ENCODE results near the gene HLA-A.

The HLA-A gene

DNA sequence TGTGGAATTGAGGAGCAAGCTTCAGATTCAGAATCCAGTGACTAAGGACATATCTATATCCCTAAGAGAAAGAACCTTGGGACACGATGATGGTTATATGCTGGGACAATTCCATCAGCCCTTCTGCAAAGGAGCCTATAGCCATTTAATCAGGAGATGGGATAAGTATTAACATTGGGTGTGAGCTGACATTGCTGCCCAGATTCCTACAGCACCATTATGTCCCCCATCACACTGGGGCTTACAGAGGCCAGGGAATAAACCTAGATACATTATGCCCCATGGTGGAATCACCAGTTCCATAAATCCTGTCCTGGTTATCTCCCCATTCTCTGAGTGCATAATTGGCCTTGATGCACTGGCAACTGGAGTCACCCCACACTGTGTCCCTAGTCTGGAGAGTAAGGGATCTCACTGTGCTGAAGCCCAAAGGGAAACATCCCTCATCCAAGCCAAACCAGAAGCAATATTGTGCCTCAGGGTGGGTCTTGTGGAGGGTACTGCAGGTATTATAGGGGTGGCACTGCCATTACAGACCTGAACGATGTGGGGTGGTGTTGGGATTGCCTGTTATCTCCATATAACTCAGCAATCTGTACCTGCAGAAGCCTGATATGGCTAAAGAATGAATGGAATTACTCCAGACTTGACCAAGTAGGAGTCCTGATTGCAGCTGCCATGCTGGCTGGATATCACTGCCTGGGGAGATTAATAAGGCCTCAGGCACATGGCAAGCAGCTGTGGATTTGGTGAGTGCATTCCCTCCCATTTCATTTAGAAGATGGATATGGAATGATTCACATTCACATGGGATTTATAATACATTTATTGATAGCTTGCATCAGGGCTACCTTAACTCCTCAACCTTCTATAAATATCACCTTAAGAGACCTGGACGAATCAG is 5.0 kb downstream of the HLA-A start:
- no peak for TF ChIP-seq TCF4 (CRISPR knock-in tag; IDR thresholded peaks at IDR 0.05; ENCODE audit: borderline replicate concordance)
- TF ChIP-seq ZNF70 (CRISPR knock-in tag; IDR thresholded peaks at IDR 0.05) = no peak
- no peak for TF ChIP-seq TOX (CRISPR knock-in tag; IDR thresholded peaks at IDR 0.05; ENCODE audit: borderline replicate concordance)
- no peak for TF ChIP-seq PPARA (CRISPR knock-in tag; IDR thresholded peaks at IDR 0.05; ENCODE audit: borderline replicate concordance)
- no peak for TF ChIP-seq ZFP3 (CRISPR knock-in tag; IDR thresholded peaks at IDR 0.05)
- TF ChIP-seq CSDC2 (CRISPR knock-in tag; IDR thresholded peaks at IDR 0.05) = no peak
- TF ChIP-seq, protein P1, sequence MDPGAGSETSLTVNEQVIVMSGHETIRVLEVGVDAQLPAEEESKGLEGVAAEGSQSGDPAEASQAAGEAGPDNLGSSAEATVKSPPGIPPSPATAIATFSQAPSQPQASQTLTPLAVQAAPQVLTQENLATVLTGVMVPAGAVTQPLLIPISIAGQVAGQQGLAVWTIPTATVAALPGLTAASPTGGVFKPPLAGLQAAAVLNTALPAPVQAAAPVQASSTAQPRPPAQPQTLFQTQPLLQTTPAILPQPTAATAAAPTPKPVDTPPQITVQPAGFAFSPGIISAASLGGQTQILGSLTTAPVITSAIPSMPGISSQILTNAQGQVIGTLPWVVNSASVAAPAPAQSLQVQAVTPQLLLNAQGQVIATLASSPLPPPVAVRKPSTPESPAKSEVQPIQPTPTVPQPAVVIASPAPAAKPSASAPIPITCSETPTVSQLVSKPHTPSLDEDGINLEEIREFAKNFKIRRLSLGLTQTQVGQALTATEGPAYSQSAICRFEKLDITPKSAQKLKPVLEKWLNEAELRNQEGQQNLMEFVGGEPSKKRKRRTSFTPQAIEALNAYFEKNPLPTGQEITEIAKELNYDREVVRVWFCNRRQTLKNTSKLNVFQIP (CRISPR knock-in tag; IDR thresholded peaks at IDR 0.05; ENCODE audit: borderline replicate concordance, low read depth) = no peak
- TF ChIP-seq ZFP30 (CRISPR knock-in tag; IDR thresholded peaks at IDR 0.05) = no peak
- no peak for TF ChIP-seq OSR1 (CRISPR knock-in tag; IDR thresholded peaks at IDR 0.05)
- TF ChIP-seq ARNTL (CRISPR knock-in tag; IDR thresholded peaks at IDR 0.05; ENCODE audit: borderline replicate concordance, low read depth) = no peak
- TF ChIP-seq ZNF8 (CRISPR knock-in tag; IDR thresholded peaks at IDR 0.05) = no peak
- TF ChIP-seq ZNF565 (CRISPR knock-in tag; conservative IDR thresholded peaks at IDR 0.05; ENCODE audit: low read depth) = no peak
- TF ChIP-seq ESRRG (CRISPR knock-in tag; IDR thresholded peaks at IDR 0.05) = no peak
- ATAC-seq = no peak

- ATAC-seq = no peak
- TF ChIP-seq ZNF70 (CRISPR knock-in tag; IDR thresholded peaks at IDR 0.05) (no peak), ESRRG (CRISPR knock-in tag; IDR thresholded peaks at IDR 0.05) (no peak), CSDC2 (CRISPR knock-in tag; IDR thresholded peaks at IDR 0.05) (no peak), TSHZ2 (CRISPR knock-in tag; IDR thresholded peaks at IDR 0.05) (no peak), ZNF565 (CRISPR knock-in tag; conservative IDR thresholded peaks at IDR 0.05; ENCODE audit: low read depth) (no peak), TCF4 (CRISPR knock-in tag; IDR thresholded peaks at IDR 0.05; ENCODE audit: borderline replicate concordance) (no peak), TOX (CRISPR knock-in tag; IDR thresholded peaks at IDR 0.05; ENCODE audit: borderline replicate concordance) (no peak), ISL1 (CRISPR knock-in tag; IDR thresholded peaks at IDR 0.05) (no peak), GLIS3 (CRISPR knock-in tag; IDR thresholded peaks at IDR 0.05) (no peak)
Observed at GRCh38 chr6:29948277-29948676, 5.9 kb downstream of the HLA-A start.

DNA sequence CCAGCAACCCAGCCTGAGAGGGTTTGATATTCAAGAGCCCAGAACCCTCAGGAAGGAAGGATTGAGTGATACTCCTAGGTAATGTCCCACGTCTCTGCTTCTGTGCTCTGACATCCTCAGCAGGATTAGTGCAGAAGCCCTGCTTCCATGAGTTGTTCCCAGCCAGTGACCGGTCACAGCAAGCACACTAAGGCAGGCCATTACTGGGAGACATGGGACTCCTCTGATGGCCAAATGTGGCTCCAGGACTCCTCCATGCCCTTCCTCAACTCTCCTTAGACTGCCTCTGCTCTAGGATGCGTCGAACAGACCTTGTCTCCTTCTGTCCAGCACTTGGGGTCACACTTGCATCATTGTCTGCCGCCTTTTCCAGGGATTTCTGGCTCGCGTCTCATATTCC is 7.6 kb downstream of the HLA-A start:
- TF ChIP-seq ZFP3 (CRISPR knock-in tag; IDR thresholded peaks at IDR 0.05) = no peak
- TF ChIP-seq, protein P2, sequence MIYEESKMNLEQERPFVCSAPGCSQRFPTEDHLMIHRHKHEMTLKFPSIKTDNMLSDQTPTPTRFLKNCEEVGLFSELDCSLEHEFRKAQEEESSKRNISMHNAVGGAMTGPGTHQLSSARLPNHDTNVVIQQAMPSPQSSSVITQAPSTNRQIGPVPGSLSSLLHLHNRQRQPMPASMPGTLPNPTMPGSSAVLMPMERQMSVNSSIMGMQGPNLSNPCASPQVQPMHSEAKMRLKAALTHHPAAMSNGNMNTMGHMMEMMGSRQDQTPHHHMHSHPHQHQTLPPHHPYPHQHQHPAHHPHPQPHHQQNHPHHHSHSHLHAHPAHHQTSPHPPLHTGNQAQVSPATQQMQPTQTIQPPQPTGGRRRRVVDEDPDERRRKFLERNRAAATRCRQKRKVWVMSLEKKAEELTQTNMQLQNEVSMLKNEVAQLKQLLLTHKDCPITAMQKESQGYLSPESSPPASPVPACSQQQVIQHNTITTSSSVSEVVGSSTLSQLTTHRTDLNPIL (CRISPR knock-in tag; IDR thresholded peaks at IDR 0.05; ENCODE audit: low read depth) = no peak
- no peak for TF ChIP-seq ZNF565 (CRISPR knock-in tag; conservative IDR thresholded peaks at IDR 0.05; ENCODE audit: low read depth)
- no peak for TF ChIP-seq ARNTL (CRISPR knock-in tag; IDR thresholded peaks at IDR 0.05; ENCODE audit: borderline replicate concordance, low read depth)
- TF ChIP-seq TOX (CRISPR knock-in tag; IDR thresholded peaks at IDR 0.05; ENCODE audit: borderline replicate concordance) = no peak
- TF ChIP-seq ZNF70 (CRISPR knock-in tag; IDR thresholded peaks at IDR 0.05) = no peak
- no peak for TF ChIP-seq ZC3H10 (CRISPR knock-in tag; IDR thresholded peaks at IDR 0.05)
- TF ChIP-seq, protein P1 (CRISPR knock-in tag; IDR thresholded peaks at IDR 0.05; ENCODE audit: borderline replicate concordance, low read depth) = no peak
- TF ChIP-seq, protein P3, sequence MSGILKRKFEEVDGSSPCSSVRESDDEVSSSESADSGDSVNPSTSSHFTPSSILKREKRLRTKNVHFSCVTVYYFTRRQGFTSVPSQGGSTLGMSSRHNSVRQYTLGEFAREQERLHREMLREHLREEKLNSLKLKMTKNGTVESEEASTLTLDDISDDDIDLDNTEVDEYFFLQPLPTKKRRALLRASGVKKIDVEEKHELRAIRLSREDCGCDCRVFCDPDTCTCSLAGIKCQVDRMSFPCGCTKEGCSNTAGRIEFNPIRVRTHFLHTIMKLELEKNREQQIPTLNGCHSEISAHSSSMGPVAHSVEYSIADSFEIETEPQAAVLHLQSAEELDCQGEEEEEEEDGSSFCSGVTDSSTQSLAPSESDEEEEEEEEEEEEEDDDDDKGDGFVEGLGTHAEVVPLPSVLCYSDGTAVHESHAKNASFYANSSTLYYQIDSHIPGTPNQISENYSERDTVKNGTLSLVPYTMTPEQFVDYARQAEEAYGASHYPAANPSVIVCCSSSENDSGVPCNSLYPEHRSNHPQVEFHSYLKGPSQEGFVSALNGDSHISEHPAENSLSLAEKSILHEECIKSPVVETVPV (CRISPR knock-in tag; IDR thresholded peaks at IDR 0.05) = no peak
- ATAC-seq = no peak

All from SK-N-SH treated with all-trans-retinoic acid at 6 μM for 48 hours (cell line).